ENCODE data around the gene ZFAND2A. TPM values are rescaled to one million over a fixed set of nuclear protein-coding genes. Genes with fewer than 3 reads are reported as not detected.

Gene ZFAND2A
- total and polyA plus RNA-seq, 2 donors from 2014 or later: 21.9 to 27.6 TPM

DNA sequence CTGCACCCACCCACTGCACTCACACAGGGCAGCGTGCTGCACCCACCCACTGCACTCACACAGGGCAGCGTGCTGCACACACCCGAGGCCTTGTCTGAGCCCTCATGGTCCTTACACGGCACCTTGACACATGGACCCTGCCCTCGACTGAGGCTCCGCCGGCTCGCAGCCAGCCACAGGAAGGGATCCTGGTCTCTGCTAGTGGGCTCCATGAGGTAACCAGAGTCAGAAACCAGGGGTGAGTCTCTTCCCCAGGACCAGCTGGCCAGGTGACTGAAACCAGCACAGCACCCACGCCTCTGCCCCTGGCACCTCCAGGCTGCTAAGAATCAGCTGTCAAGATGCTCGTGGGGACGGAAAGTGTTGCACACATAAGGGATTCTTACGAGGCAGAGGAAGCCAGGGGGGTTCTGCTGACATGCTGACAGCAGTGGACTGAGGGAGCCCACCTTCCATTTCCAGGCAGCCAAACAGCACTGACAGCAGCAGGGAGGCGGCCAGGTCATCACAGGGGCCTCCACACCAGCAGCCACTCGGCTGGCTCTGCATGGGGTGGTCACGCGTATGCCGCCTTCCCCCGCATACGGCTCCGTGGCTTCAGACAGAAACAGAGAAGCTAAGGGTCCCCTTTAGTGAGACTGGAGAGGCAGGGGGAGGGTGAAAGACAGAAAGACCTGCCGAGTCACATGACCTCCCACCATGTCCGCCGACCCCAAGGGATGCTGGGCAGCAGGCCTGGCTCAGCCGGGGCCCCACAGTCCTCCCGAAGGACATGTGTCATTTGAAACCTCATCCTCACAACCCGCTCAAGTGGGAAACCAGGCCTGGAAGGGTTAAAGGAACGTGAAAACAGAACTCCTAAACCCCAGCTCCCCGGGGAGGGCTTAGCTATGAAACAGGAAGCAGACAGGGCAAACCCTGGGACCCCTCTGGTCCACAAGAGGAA, 37.8 kb downstream of the ZFAND2A start:
- Histone ChIP-seq H3K36me3 (ENCODE audit: control insufficient read depth in 2 of 3, insufficient read depth in 3 of 3, low read length in 3 of 3) (no peaks in the 10 kb centered on the region), H3K9me3 (ENCODE audit: control insufficient read depth in 2 of 3, insufficient read depth in 1 of 3, low read length in 3 of 3) (no peaks in the 10 kb centered on the region), H3K4me1 (ENCODE audit: control insufficient read depth in 2 of 3, insufficient read depth in 2 of 3, low read depth in 1 of 3, low read length in 3 of 3) (peaks cover 0 to 12% (median 4%) of the 10 kb centered on the region in 3 donors), H3K9ac (ENCODE audit: low read length in 3 of 3) (no peak overlapping the region), H3K27ac (ENCODE audit: low read depth in 2 of 2, low read length in 2 of 2) (no peak overlapping the region), H3K27me3 (ENCODE audit: control insufficient read depth, insufficient read depth, low read length) (no peaks in the 10 kb centered on the region), H3K4me3 (ENCODE audit: low read length in 3 of 3) (no peak overlapping the region)
- DNase-seq (peak in 1 of 5 donors; percentile 70), FAIRE-seq (no peak)
- intact Hi-C loops (cut with DNase I): no loop called here
- TF ChIP-seq, protein P1, sequence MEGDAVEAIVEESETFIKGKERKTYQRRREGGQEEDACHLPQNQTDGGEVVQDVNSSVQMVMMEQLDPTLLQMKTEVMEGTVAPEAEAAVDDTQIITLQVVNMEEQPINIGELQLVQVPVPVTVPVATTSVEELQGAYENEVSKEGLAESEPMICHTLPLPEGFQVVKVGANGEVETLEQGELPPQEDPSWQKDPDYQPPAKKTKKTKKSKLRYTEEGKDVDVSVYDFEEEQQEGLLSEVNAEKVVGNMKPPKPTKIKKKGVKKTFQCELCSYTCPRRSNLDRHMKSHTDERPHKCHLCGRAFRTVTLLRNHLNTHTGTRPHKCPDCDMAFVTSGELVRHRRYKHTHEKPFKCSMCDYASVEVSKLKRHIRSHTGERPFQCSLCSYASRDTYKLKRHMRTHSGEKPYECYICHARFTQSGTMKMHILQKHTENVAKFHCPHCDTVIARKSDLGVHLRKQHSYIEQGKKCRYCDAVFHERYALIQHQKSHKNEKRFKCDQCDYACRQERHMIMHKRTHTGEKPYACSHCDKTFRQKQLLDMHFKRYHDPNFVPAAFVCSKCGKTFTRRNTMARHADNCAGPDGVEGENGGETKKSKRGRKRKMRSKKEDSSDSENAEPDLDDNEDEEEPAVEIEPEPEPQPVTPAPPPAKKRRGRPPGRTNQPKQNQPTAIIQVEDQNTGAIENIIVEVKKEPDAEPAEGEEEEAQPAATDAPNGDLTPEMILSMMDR (IDR thresholded peaks at IDR 0.05; ENCODE audit: borderline replicate concordance, extremely low read depth, insufficient read depth): no peak

DNA sequence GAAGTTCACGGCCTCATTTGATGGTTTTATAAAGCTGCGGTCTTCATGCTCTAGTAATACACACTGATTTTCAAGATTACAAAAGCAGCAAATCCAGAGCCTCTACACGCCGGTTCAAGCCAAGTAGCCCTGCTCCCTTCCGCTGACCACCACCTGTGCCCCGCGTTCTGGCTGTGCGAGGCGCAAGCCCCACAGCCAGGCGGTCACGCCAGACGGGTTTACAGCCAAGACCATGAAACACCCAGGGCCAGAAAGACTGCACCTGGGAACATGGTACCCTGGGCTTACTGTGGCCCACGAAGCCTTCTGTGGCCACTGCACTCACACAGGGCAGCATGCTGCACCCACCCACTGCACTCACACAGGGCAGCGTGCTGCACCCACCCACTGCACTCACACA, 38.5 kb downstream of the ZFAND2A start:
- Histone ChIP-seq H3K27me3 (ENCODE audit: control insufficient read depth, insufficient read depth, low read length) (no peaks in the 10 kb centered on the region), H3K4me1 (ENCODE audit: control insufficient read depth in 2 of 3, insufficient read depth in 2 of 3, low read depth in 1 of 3, low read length in 3 of 3) (peaks cover 0 to 12% (median 4%) of the 10 kb centered on the region in 3 donors), H3K27ac (ENCODE audit: low read depth in 2 of 2, low read length in 2 of 2) (no peak overlapping the region), H3K36me3 (ENCODE audit: control insufficient read depth in 2 of 3, insufficient read depth in 3 of 3, low read length in 3 of 3) (no peaks in the 10 kb centered on the region), H3K9ac (ENCODE audit: low read length in 3 of 3) (no peak overlapping the region), H3K9me3 (ENCODE audit: control insufficient read depth in 2 of 3, insufficient read depth in 1 of 3, low read length in 3 of 3) (no peaks in the 10 kb centered on the region), H3K4me3 (ENCODE audit: low read length in 3 of 3) (no peak overlapping the region)
- DNase-seq: peak in 1 of 5 donors; percentile 32
- no peak for FAIRE-seq
- intact Hi-C loops (cut with DNase I): no loop called here
- TF ChIP-seq, protein P1 (IDR thresholded peaks at IDR 0.05; ENCODE audit: borderline replicate concordance, extremely low read depth, insufficient read depth): no peak

DNA sequence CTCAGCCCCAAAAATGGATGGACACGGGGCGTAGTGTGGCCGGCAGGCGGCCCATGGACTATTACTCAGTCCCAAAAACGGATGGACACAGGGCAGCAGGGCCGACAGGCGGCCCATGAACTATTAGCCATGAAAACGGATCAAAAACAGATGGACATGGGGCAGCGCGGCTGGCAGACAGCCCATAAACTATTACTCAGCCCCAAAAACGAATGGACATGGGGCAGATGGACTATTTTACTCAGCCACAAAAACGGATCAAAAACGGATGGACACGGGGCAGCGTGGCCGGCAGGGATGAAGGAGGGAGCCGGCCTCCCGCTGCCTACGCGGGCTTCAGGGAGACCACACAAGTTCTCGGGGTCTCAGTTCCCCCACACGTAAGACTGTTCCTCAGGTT, 39.2 kb downstream of the ZFAND2A start:
- no peak for FAIRE-seq
- no peaks in the 10 kb centered on the region for H3K27me3 ChIP-seq (ENCODE audit: control insufficient read depth, insufficient read depth, low read length)
- intact Hi-C loops (cut with DNase I): no loop called here
- no peak overlapping the region for H3K27ac ChIP-seq (ENCODE audit: low read depth in 2 of 2, low read length in 2 of 2)
- H3K9ac ChIP-seq (ENCODE audit: low read length in 3 of 3): no peak overlapping the region
- H3K4me1 ChIP-seq (ENCODE audit: control insufficient read depth in 2 of 3, insufficient read depth in 2 of 3, low read depth in 1 of 3, low read length in 3 of 3): peaks cover 0 to 12% (median 4%) of the 10 kb centered on the region in 3 donors
- TF ChIP-seq, protein P1 (IDR thresholded peaks at IDR 0.05; ENCODE audit: borderline replicate concordance, extremely low read depth, insufficient read depth): no peak
- H3K9me3 ChIP-seq (ENCODE audit: control insufficient read depth in 2 of 3, insufficient read depth in 1 of 3, low read length in 3 of 3): no peaks in the 10 kb centered on the region
- no peak overlapping the region for H3K4me3 ChIP-seq (ENCODE audit: low read length in 3 of 3)
- peak in 1 of 5 donors; percentile 43 for DNase-seq
- H3K36me3 ChIP-seq (ENCODE audit: control insufficient read depth in 2 of 3, insufficient read depth in 3 of 3, low read length in 3 of 3): no peaks in the 10 kb centered on the region
